CD4-positive, CD25-positive, alpha-beta regulatory T cell (primary cell): ENCODE results near the gene DDX60. TPM values are rescaled to one million over a fixed set of nuclear protein-coding genes. Genes with fewer than 3 reads are reported as not detected.
A peak's percentile ranks its signal among the peaks of the same experiment; 100 is the strongest.
"Not testable (repeated sequence)": the region's sequence is repeated elsewhere in the genome, so short reads cannot be mapped to it uniquely, and the experiment has no call there.

Experiments used
- ATAC-seq, 2 donors: fragments of 150-1000 bp; cut with Tn5 transposase; one replicate each; pipeline ENCODE4 v1.10.0; 2021; ENCODE audit warnings: low read depth in 2 of 2, moderate number of reproducible peaks in 2 of 2, moderate library complexity in 1 of 2
- DNase-seq, 3 donors: peaks; one replicate each; pipeline versions ENCODE4 v3.0.0 to v3.0.0-alpha.2; 2012 to 2022; ENCODE audit warnings: mixed read lengths in 1 of 3
- H3K27ac ChIP-seq: one replicate; pipeline ENCODE4 v1.7.0; 2013; ENCODE audit warnings: mild to moderate bottlenecking, low read length; ENCODE audit not compliant: insufficient read depth, poor library complexity, severe bottlenecking
- H3K27me3 ChIP-seq: one replicate; pipeline ENCODE4 v1.7.0; 2013; ENCODE audit warnings: low read length; ENCODE audit not compliant: control insufficient read depth, insufficient read depth
- H3K36me3 ChIP-seq: one replicate; pipeline ENCODE4 v1.7.0; 2013; ENCODE audit warnings: mild to moderate bottlenecking, low read length, moderate library complexity; ENCODE audit not compliant: control insufficient read depth, insufficient read depth
- H3K4me1 ChIP-seq: 2 replicates; pipeline ENCODE4 v1.7.0; 2013; ENCODE audit warnings: mild to moderate bottlenecking, low read length; ENCODE audit not compliant: insufficient read depth, control insufficient read depth, poor library complexity, severe bottlenecking
- H3K4me3 ChIP-seq: one replicate; pipeline ENCODE4 v1.7.0; 2013; ENCODE audit warnings: low read depth, mild to moderate bottlenecking, low read length, moderate library complexity
- H3K9me3 ChIP-seq, 2 experiments: 1 replicate in 1 of 2; 2 replicates in 1 of 2; pipeline ENCODE4 v1.7.0; 2013; ENCODE audit warnings: low read length in 2 of 2, mild to moderate bottlenecking in 1 of 2, moderate library complexity in 1 of 2; ENCODE audit not compliant: control insufficient read depth in 2 of 2
- H3K27ac Mint-ChIP-seq, 3 donors: one replicate each; pipeline ENCODE4 v1.8.0; 2020 to 2022; ENCODE audit warnings: mild to moderate bottlenecking in 3 of 3, mixed read lengths in 3 of 3, moderate library complexity in 2 of 3
- H3K27me3 Mint-ChIP-seq: one replicate; pipeline ENCODE4 v1.8.0; 2022; ENCODE audit warnings: mild to moderate bottlenecking, mixed read lengths
- H3K36me3 Mint-ChIP-seq: one replicate; pipeline ENCODE4 v1.8.0; 2020; ENCODE audit warnings: mixed read lengths
- H3K4me1 Mint-ChIP-seq, 4 donors: one replicate each; pipeline ENCODE4 v1.8.0; 2020 to 2022; ENCODE audit warnings: mixed read lengths in 4 of 4, mild to moderate bottlenecking in 1 of 4
- H3K4me3 Mint-ChIP-seq, 4 donors: one replicate each; pipeline ENCODE4 v1.8.0; 2020 to 2022; ENCODE audit warnings: mild to moderate bottlenecking in 4 of 4, mixed read lengths in 4 of 4, moderate library complexity in 3 of 4
- H3K9me3 Mint-ChIP-seq, 7 donors: one replicate each; pipeline ENCODE4 v1.8.0; 2020 to 2022; ENCODE audit warnings: mixed read lengths in 7 of 7, mild to moderate bottlenecking in 3 of 7, moderate library complexity in 2 of 7
- polyA plus RNA-seq, 4 donors: library from polyadenylated mRNA; unstranded; fragments of 300-500 nt; fragmentation: Illumina TruSeq; gene quantifications; one replicate each; pipeline ENCODE4 v1.2.3, GENCODE V29; 2021
- total RNA-seq: library from RNA; stranded (reverse); gene quantifications from one replicate; pipeline ENCODE4 v1.2.3, GENCODE V29; 2022

DDX60 gene
- total and polyA plus RNA-seq, 5 donors from 2014 or later: 22.3 to 28.3 (median 23.0) TPM

DNA sequence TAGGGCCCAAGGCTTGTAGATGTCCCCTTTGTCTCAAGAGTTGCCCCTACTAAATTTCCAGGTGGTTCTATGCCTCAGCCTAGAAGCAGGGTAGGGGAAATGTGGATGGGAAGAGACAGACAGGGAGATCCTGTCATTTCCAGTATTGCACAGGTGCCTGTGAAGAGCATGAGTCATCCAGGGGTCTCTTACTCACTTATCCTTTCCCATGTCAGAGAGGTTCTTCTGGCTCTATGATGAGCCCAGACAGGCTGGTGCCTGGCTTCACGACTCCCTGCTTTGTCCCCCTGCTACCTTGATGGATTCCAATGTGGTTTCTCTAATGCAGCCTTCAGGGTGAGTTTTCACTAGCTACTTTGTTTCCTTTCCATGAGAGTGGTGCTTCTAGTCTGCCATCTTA is 35.2 kb upstream of the DDX60 start:
- peaks cover 2 to 46% (median 17%) of the 10 kb centered on the region in 7 donors for H3K9me3 Mint-ChIP-seq
- no peak for ATAC-seq

GRCh38 chr4:168337550-168337940 is 19.0 kb upstream of the DDX60 start:
- Histone ChIP-seq H3K27ac (no peak overlapping the region), H3K36me3 (no peaks in the 10 kb centered on the region), H3K4me1 (no peaks in the 10 kb centered on the region), H3K9me3 (peaks cover 0 to 3% of the 10 kb centered on the region in 2 experiments), H3K4me3 (no peak overlapping the region), H3K27me3 (no peaks in the 10 kb centered on the region)
- Mint-ChIP-seq H3K4me3 (no peak overlapping the region), H3K36me3 (no peaks in the 10 kb centered on the region), H3K27ac (no peak overlapping the region), H3K4me1 (peaks cover 0 to 2% (median 0%) of the 10 kb centered on the region in 4 donors), H3K27me3 (no peaks in the 10 kb centered on the region), H3K9me3 (peaks cover 0 to 13% (median 9%) of the 10 kb centered on the region in 7 donors)
- ATAC-seq (no peak), DNase-seq (no peak)

More for the DNA sequence above, 35.2 kb upstream of the DDX60 start:
- no peaks in the 10 kb centered on the region for H3K27me3 Mint-ChIP-seq
- peaks cover 39% of the 10 kb centered on the region for H3K36me3 Mint-ChIP-seq
- Histone ChIP-seq H3K36me3 (peaks cover 17% of the 10 kb centered on the region), H3K9me3 (peaks cover 16 to 18% of the 10 kb centered on the region in 2 experiments), H3K4me3 (no peak overlapping the region), H3K27me3 (no peaks in the 10 kb centered on the region), H3K4me1 (no peaks in the 10 kb centered on the region), H3K27ac (no peak overlapping the region)
- DNase-seq: no peak
- H3K27ac Mint-ChIP-seq: no peak overlapping the region
- no peak overlapping the region for H3K4me3 Mint-ChIP-seq
- H3K4me1 Mint-ChIP-seq: no peaks in the 10 kb centered on the region

DNA sequence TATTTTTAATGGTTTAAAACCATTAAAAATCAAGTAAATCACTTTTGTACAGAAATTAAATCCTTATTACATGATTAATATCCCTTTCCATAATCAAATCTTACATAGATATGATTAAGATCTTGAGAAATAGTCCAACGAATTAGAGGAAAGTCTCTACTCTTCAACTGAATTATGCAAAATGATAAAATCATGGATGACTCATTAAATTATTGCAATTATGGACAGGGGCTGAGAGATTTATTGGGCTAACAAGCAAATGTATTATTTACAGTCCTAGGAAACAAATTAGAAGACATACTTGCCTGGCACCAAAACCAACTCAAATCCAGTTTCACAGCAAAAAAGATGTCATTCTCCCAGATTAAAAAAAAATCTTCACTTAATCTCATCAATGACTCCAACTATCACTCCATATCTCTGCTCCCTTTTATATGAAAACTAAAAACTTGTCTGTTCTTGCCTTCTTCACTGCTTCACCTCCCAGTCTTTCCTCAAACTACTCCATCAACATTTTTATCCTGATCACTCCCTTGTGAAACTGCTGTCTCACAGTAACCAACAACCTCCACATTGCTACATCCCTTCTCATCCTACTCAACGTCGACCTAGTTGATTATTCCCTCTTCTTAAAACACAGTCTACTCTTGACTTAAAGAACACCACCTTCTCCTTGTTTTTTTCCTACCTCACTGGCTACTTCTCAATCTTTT is 18.4 kb upstream of the DDX60 start:
- ATAC-seq (no peak), DNase-seq (no peak)
- Histone ChIP-seq H3K27me3 (no peaks in the 10 kb centered on the region), H3K27ac (no peak overlapping the region), H3K9me3 (peaks cover 0 to 3% of the 10 kb centered on the region in 2 experiments), H3K4me3 (no peak overlapping the region), H3K4me1 (no peaks in the 10 kb centered on the region), H3K36me3 (no peaks in the 10 kb centered on the region)
- Mint-ChIP-seq H3K9me3 (peaks cover 0 to 10% (median 7%) of the 10 kb centered on the region in 7 donors), H3K4me1 (peaks cover 0 to 2% (median 0%) of the 10 kb centered on the region in 4 donors), H3K4me3 (no peak overlapping the region), H3K27ac (no peak overlapping the region), H3K36me3 (no peaks in the 10 kb centered on the region), H3K27me3 (no peaks in the 10 kb centered on the region)

- Histone ChIP-seq H3K27ac (no peak overlapping the region), H3K4me3 (no peak overlapping the region), H3K36me3 (no peaks in the 10 kb centered on the region), H3K9me3 (no peaks in the 10 kb centered on the region), H3K4me1 (no peaks in the 10 kb centered on the region), H3K27me3 (no peaks in the 10 kb centered on the region)
- H3K9me3 Mint-ChIP-seq: peaks cover 0 to 3% (median 0%) of the 10 kb centered on the region in 7 donors
- no peak for DNase-seq
- H3K36me3 Mint-ChIP-seq: no peaks in the 10 kb centered on the region
- H3K27ac Mint-ChIP-seq: no peak overlapping the region
- peaks cover 6% of the 10 kb centered on the region for H3K27me3 Mint-ChIP-seq
- ATAC-seq: no peak
- H3K4me1 Mint-ChIP-seq: peaks cover 0 to 2% (median 0%) of the 10 kb centered on the region in 4 donors
- no peak overlapping the region for H3K4me3 Mint-ChIP-seq
Observed at GRCh38 chr4:168335621-168336020, 17.1 kb upstream of the DDX60 start.

GRCh38 chr4:168334053-168334452 is 15.5 kb upstream of the DDX60 start:
- H3K27ac ChIP-seq: no peak overlapping the region
- Mint-ChIP-seq H3K4me3 (no peak overlapping the region), H3K4me1 (peaks cover 0 to 2% (median 0%) of the 10 kb centered on the region in 4 donors), H3K36me3 (no peaks in the 10 kb centered on the region), H3K27ac (no peak overlapping the region), H3K9me3 (peaks cover 0 to 2% (median 0%) of the 10 kb centered on the region in 7 donors), H3K27me3 (peaks cover 9% of the 10 kb centered on the region)
- ATAC-seq (no peak), DNase-seq (no peak)
- no peaks in the 10 kb centered on the region for H3K27me3 ChIP-seq
- no peaks in the 10 kb centered on the region for H3K36me3 ChIP-seq
- H3K9me3 ChIP-seq: no peaks in the 10 kb centered on the region
- no peaks in the 10 kb centered on the region for H3K4me1 ChIP-seq
- no peak overlapping the region for H3K4me3 ChIP-seq

DNA sequence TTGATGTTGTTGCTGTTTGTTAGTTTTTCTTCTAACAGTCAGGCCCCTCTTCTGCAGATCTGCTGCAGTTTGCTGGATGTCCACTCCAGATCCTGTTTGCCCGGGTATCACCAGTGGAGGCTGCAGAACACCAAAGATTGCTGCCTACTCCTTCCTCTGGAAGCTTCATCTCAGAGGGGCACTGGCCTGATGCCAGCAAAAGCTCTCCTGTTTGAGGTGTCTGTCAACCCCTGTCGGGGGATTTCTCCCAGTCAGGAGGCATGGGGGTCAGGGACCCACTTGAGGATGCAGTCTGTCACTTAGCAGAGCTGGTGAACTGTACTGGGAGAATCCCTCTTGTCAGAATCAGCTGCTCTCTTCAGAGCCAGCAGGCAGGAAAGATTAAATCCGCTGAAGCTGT is 12.0 kb upstream of the DDX60 start:
- not testable (repeated sequence) for ATAC-seq, H3K4me3 Mint-ChIP-seq, H3K9me3 ChIP-seq

GRCh38 chr4:168325591-168325990 is 7.0 kb upstream of the DDX60 start:
- H3K27me3 Mint-ChIP-seq: peaks cover 8% of the 10 kb centered on the region
- no peak overlapping the region for H3K27ac Mint-ChIP-seq
- peaks cover 0 to 3% (median 0%) of the 10 kb centered on the region in 7 donors for H3K9me3 Mint-ChIP-seq
- H3K4me3 Mint-ChIP-seq: peak overlapping the region in 1 of 4 donors; percentile 47
- DNase-seq (no peak), ATAC-seq (no peak)
- Histone ChIP-seq H3K27ac (no peak overlapping the region), H3K9me3 (no peaks in the 10 kb centered on the region), H3K36me3 (no peaks in the 10 kb centered on the region), H3K4me3 (no peak overlapping the region), H3K4me1 (no peaks in the 10 kb centered on the region), H3K27me3 (no peaks in the 10 kb centered on the region)
- H3K36me3 Mint-ChIP-seq: no peaks in the 10 kb centered on the region
- H3K4me1 Mint-ChIP-seq: peaks cover 0 to 7% (median 6%) of the 10 kb centered on the region in 4 donors

More for the DNA sequence above, 12.0 kb upstream of the DDX60 start:
- H3K36me3 ChIP-seq, H3K27me3 ChIP-seq, H3K27ac Mint-ChIP-seq, H3K27ac ChIP-seq, H3K27me3 Mint-ChIP-seq, H3K4me1 Mint-ChIP-seq, H3K36me3 Mint-ChIP-seq, H3K4me3 ChIP-seq, DNase-seq, H3K9me3 Mint-ChIP-seq, H3K4me1 ChIP-seq: not testable (repeated sequence)

GRCh38 chr4:168321006-168321405 is 2.5 kb upstream of the DDX60 start:
- H3K4me3 ChIP-seq: no peak overlapping the region
- H3K9me3 Mint-ChIP-seq: no peaks in the 10 kb centered on the region
- ATAC-seq: no peak
- H3K27ac ChIP-seq: no peak overlapping the region
- no peaks in the 10 kb centered on the region for H3K27me3 ChIP-seq
- peaks cover 22 to 44% (median 33%) of the 10 kb centered on the region in 4 donors for H3K4me1 Mint-ChIP-seq
- peaks cover 3% of the 10 kb centered on the region for H3K36me3 Mint-ChIP-seq
- H3K9me3 ChIP-seq: no peaks in the 10 kb centered on the region
- H3K4me3 Mint-ChIP-seq: peak overlapping the region in 2 of 4 donors; percentile 54 to 68
- H3K4me1 ChIP-seq: peaks cover 22% of the 10 kb centered on the region
- peak overlapping the region in 1 of 3 donors; percentile 80 for H3K27ac Mint-ChIP-seq
- peaks cover 14% of the 10 kb centered on the region for H3K27me3 Mint-ChIP-seq
- DNase-seq: no peak
- no peaks in the 10 kb centered on the region for H3K36me3 ChIP-seq
